ENCODE measurements around the gene LSM12. TPM values are rescaled to one million over a fixed set of nuclear protein-coding genes. Genes with fewer than 3 reads are reported as not detected.

Gene LSM12
- total and polyA plus RNA-seq, 9 donors: 14.4 to 32.6 (median 27.9) TPM

DNA sequence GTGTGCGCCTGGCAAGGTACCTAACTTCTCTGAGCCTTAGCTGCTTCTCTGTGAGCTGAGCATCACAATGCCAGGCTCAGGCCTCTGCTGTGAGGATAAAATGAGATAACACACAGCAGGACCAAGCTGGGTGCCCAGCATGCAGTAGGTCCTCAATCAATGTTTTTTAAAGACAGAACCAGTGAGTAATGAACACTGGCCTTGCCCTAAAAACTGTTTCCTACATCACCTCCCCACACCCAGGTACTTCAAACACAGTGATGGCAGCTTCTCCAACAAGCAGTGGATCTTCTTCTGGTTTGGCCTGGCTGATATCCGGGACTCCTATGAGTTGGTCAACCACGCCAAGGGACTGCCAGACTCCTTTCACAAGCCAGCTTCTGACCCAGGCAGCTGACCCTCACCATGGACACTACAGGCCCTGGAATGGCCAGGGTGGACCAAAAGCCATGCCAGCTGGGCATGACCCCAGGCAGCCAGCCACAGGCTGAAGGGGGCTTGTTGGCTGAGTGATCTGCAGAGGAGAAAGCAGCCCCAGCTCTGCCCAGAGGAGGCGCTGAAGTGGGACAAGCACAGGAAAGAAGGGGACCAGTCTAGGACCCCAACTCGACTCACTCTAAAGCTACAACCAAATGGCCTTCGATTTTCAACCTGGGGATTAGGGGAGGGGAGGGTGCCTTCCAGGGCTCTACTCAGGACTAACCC, 58.1 kb downstream of the LSM12 start:
- no peak for DNase-seq
- 100% methylated on average over 2 of the region's 6 CpGs for WGBS (ENCODE audit: insufficient coverage)
- Histone ChIP-seq H3K36me3 (ENCODE audit: control insufficient read depth, insufficient read depth, low read length) (peaks cover 31% of the 10 kb centered on the region), H3K9me3 (replicated peaks; ENCODE audit: control insufficient read depth, low read depth, low read length) (no peaks in the 10 kb centered on the region), H3K4me3 (ENCODE audit: low read length) (no peak overlapping the region), H3K27ac (ENCODE audit: low read length) (no peak overlapping the region), H3K27me3 (ENCODE audit: control insufficient read depth, insufficient read depth, low read length) (peaks cover 52% of the 10 kb centered on the region), H3K4me1 (ENCODE audit: control insufficient read depth, insufficient read depth, low read length) (peaks cover 39% of the 10 kb centered on the region)

DNA sequence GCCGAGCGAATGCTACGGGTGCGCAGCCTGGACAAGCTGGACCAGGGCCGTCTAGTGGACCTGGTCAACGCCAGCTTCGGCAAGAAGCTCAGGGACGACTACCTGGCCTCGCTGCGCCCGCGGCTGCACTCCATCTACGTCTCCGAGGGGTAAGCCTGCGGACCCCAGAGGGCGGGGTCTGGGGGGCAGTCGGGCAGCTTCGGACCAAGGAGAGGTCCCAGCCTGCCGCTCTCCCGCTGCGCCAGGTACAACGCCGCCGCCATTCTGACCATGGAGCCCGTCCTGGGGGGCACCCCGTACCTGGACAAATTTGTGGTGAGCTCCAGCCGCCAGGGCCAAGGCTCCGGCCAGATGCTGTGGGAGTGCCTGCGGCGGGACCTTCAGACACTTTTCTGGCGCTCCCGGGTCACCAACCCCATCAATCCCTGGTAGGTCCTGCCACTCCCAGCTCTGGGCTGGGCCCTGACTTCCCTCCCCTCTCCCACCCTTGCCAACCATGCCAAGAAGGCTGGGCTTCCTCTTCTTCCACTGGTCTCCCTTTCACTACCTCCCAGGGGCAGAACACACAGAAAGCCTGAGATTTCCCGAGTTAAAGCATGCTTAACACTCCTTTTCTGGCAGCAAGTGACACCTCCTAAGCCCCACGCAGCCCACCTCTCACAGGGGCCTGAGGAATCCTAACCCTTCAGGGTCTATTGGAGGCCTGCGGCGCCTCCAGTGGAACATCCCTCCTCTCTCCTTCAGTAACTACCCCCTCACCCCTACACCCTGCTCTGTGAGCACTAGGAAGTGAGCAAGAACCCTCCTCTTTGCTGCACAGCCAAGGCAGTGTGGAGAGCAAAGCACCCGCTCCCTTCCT, 58.9 kb downstream of the LSM12 start:
- H3K36me3 ChIP-seq (ENCODE audit: control insufficient read depth, insufficient read depth, low read length): peaks cover 26% of the 10 kb centered on the region
- H3K9me3 ChIP-seq (replicated peaks; ENCODE audit: control insufficient read depth, low read depth, low read length): no peaks in the 10 kb centered on the region
- WGBS (ENCODE audit: insufficient coverage): under 1% methylated on average over 35 of the region's 37 CpGs
- peak overlapping the region; percentile 1 for H3K27ac ChIP-seq (ENCODE audit: low read length)
- peak; percentile 37 for DNase-seq
- peaks cover 59% of the 10 kb centered on the region for H3K27me3 ChIP-seq (ENCODE audit: control insufficient read depth, insufficient read depth, low read length)
- peaks cover 39% of the 10 kb centered on the region for H3K4me1 ChIP-seq (ENCODE audit: control insufficient read depth, insufficient read depth, low read length)
- H3K4me3 ChIP-seq (ENCODE audit: low read length): peak overlapping the region; percentile 70

DNA sequence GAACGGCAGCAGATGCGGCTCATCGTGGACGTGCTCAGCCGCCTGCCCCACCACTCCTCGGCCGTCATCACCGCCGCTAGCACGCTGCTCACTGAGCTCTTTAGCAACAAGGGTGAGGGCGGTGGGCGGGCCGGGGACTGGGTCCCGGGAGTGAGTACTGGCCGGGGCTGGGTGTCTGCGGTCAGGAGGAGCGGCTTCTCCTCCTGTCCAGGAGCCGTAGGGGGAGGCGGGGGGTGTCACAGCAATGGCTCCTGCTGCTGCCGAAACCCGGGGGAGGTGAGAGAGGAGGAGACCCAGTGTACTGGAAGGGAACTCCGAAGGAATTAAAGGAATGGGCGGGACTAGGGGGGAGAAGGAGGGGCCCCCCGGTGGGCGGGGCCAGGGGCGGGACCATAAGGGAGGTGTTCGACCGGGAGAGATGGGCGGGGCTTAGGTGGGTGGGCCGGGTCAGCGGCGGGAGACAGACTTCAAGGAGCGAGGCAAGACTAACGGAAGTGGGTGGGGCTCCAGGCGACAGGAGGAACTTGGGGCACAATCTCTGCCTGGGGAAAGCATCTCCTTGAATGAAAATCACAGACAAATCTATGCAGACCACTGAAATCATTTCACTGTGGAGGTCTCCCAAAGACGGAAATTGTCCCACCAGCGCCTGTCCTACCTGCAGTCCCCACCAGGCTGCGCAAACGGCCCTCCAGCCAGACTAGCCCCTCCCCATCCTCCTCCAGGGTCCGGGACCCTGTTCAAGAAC, 59.7 kb downstream of the LSM12 start:
- Histone ChIP-seq H3K9me3 (replicated peaks; ENCODE audit: control insufficient read depth, low read depth, low read length) (no peaks in the 10 kb centered on the region), H3K4me1 (ENCODE audit: control insufficient read depth, insufficient read depth, low read length) (peaks cover 39% of the 10 kb centered on the region), H3K4me3 (ENCODE audit: low read length) (peak overlapping the region; percentile 70), H3K27me3 (ENCODE audit: control insufficient read depth, insufficient read depth, low read length) (peaks cover 67% of the 10 kb centered on the region), H3K27ac (ENCODE audit: low read length) (peak overlapping the region; percentile 35), H3K36me3 (ENCODE audit: control insufficient read depth, insufficient read depth, low read length) (peaks cover 18% of the 10 kb centered on the region)
- peak; percentile 96 for DNase-seq
- 1% methylated on average over 31 of the region's 40 CpGs for WGBS (ENCODE audit: insufficient coverage)

DNA sequence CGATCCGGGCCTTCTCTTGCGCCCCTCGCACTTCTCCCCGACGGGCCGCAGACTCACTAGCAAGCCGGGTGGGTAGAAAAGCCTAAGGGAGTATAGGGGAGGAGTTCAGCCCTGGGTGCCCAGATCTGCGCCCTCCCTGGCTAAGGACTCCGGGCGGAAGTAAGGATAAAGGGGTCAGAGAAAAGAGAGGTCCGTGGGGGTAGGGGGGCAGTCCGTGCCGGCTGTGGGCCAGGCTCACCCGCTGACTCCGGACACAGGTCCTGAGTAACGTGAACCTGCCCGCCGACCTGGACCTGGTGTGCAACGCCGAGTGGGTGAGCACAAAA, 60.2 kb downstream of the LSM12 start:
- WGBS (ENCODE audit: insufficient coverage): under 1% methylated on average over 20 of the region's 21 CpGs
- peaks cover 39% of the 10 kb centered on the region for H3K4me1 ChIP-seq (ENCODE audit: control insufficient read depth, insufficient read depth, low read length)
- no peaks in the 10 kb centered on the region for H3K9me3 ChIP-seq (replicated peaks; ENCODE audit: control insufficient read depth, low read depth, low read length)
- DNase-seq: peak; percentile 25
- H3K27me3 ChIP-seq (ENCODE audit: control insufficient read depth, insufficient read depth, low read length): peaks cover 73% of the 10 kb centered on the region
- H3K36me3 ChIP-seq (ENCODE audit: control insufficient read depth, insufficient read depth, low read length): peaks cover 13% of the 10 kb centered on the region
- peak overlapping the region; percentile 70 for H3K4me3 ChIP-seq (ENCODE audit: low read length)
- H3K27ac ChIP-seq (ENCODE audit: low read length): no peak overlapping the region

DNA sequence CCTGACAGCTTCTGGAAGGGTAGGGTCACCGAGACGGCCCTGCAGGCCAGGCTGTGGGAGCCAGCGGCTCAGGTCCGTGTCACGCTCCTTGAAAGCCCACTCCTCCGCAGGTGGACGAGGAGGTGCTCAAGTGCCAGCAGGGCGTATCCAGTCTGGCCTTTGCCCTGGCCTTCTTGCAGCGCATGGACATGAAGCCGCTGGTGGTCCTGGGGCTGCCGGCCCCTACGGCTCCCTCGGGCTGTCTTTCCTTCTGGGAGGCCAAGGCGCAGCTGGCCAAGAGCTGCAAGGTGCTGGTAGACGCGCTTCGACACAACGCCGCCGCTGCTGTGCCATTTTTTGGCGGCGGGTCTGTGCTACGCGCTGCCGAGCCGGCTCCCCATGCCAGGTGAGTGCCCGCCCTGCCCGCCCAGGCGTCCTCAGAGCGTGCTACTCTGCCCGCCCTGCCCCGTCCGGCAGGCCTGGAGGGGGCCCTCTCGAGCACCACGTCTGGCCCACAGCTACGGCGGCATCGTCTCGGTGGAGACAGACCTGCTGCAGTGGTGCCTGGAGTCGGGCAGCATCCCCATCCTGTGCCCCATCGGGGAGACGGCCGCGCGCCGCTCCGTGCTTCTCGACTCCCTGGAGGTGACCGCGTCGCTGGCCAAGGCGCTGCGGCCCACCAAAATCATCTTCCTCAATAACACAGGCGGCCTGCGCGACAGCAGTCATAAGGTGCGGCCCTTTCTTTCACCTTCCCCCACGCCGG, 60.8 kb downstream of the LSM12 start:
- peaks cover 39% of the 10 kb centered on the region for H3K4me1 ChIP-seq (ENCODE audit: control insufficient read depth, insufficient read depth, low read length)
- H3K9me3 ChIP-seq (replicated peaks; ENCODE audit: control insufficient read depth, low read depth, low read length): no peaks in the 10 kb centered on the region
- peak overlapping the region; percentile 70 for H3K4me3 ChIP-seq (ENCODE audit: low read length)
- no peak overlapping the region for H3K27ac ChIP-seq (ENCODE audit: low read length)
- WGBS (ENCODE audit: insufficient coverage): 3% methylated on average over 43 of the region's 59 CpGs
- H3K36me3 ChIP-seq (ENCODE audit: control insufficient read depth, insufficient read depth, low read length): peaks cover 8% of the 10 kb centered on the region
- DNase-seq: no peak
- H3K27me3 ChIP-seq (ENCODE audit: control insufficient read depth, insufficient read depth, low read length): peaks cover 78% of the 10 kb centered on the region

DNA sequence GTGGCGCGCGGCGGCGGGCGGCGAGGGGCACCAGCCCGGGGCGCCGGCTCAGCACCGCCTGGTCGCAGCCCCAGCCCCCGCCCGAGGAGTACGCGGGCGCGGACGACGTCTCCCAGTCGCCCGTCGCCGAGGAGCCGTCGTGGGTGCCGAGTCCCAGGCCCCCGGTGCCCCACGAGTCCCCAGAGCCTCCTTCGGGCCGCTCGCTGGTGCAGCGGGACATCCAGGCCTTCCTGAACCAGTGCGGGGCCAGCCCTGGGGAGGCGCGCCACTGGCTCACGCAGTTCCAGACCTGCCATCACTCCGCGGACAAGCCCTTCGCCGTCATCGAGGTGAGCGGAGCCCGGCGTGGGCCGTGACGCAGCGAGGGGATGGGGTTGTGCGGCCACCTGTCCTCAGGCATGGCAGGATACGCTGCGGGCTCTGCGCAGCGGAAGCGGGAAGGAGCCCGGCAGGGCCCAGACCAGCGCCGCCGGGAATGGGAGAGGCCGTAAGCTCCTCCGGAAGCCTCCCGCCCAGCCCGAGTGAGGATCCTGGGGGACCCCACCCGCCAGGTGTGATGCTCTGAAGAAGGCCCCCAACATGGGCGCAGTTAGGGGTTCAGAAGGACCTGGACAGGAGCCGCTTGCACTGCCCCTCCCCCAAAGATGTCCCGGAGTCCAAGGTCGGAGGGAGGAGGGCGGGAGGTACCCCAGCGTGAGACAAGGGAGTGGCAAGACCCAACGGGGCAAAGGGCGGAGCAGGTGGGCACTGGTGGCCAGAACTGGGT, 61.5 kb downstream of the LSM12 start:
- WGBS (ENCODE audit: insufficient coverage): 2% methylated on average over 71 of the region's 71 CpGs
- Histone ChIP-seq H3K4me1 (ENCODE audit: control insufficient read depth, insufficient read depth, low read length) (peaks cover 39% of the 10 kb centered on the region), H3K36me3 (ENCODE audit: control insufficient read depth, insufficient read depth, low read length) (peaks cover 7% of the 10 kb centered on the region), H3K9me3 (replicated peaks; ENCODE audit: control insufficient read depth, low read depth, low read length) (no peaks in the 10 kb centered on the region), H3K27me3 (ENCODE audit: control insufficient read depth, insufficient read depth, low read length) (peaks cover 80% of the 10 kb centered on the region), H3K4me3 (ENCODE audit: low read length) (no peak overlapping the region), H3K27ac (ENCODE audit: low read length) (no peak overlapping the region)
- DNase-seq: no peak

DNA sequence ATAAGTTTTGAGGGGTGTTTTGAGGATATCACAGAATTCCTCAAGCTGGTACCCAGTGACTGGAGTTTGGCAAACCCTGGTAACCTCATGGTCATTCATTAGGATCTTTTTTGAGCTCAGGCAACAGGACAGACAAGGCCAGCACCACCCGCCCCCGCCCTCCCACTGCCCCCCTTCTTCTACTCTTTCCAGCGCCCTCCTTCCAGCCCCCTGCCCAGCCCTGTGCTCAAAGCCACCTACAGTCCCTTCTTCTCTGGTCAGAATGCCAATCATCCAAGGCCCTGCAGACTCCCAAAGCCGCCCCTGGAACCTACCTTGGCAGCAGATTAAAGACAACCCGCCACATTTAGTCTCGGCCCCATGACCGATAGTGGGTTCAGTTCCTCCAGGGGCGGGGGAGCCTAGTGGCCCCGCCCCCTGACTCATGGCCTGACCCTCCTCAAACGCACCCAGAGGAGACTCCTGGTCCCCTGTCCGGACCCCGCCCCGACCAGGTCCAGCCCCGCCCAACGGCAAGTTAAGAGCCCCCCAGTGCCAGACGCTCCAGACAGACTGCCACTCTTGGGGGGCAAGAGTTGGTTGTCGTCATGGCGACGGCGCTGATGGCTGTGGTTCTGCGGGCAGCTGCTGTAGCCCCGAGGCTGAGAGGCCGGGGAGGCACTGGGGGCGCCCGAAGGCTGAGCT, 62.3 kb downstream of the LSM12 start, which contains the start of gene NAGS:
TSS of gene NAGS (plus strand) at position 546 of the 684 bp plus-strand sequence. CDS start at position 588, 42 bp downstream.
- Histone ChIP-seq H3K27me3 (ENCODE audit: control insufficient read depth, insufficient read depth, low read length) (peaks cover 80% of the 10 kb centered on the region), H3K4me3 (ENCODE audit: low read length) (no peak within 1 kb of the TSS), H3K4me1 (ENCODE audit: control insufficient read depth, insufficient read depth, low read length) (peaks cover 39% of the 10 kb centered on the region), H3K9me3 (replicated peaks; ENCODE audit: control insufficient read depth, low read depth, low read length) (no peaks in the 10 kb centered on the region), H3K36me3 (ENCODE audit: control insufficient read depth, insufficient read depth, low read length) (peaks cover 2% of the 10 kb centered on the region), H3K27ac (ENCODE audit: low read length) (no peak within 1 kb of the TSS)
- WGBS (ENCODE audit: insufficient coverage): 4% methylated on average over 24 of the region's 25 CpGs
- DNase-seq: no peak

DNA sequence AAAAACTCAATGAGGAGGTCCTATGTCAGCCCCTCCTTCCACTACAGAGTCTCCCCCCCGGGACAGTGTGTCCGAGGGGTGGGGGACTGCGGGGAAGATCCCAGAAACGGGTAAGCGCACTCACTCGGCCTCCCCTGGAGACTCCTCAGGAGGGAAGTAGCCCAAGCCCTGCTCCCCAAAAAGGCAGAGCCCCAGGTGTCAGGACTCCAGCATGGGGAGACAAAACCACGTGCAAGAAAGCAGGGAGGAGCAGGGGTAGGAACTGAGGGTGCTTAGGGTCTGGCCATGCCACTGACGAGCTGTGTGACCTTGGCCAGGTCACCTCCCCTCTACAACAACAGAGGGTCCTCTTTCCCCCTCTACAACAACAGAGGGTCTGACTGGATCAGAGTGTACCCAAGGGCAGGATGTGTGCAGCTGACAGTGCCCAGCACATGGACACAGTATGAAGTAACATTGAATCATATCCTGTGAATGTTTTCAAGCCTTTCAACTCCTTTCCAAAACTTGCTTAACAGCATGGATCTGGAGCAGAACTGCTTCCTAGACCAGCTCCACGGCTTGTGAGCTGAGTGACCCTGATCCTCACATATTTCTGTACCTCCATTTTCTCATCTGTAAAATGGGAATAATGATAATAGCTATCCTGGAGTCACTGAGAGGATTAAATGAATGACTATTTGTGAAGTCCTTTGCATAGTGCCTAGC, 64.2 kb downstream of the LSM12 start:
- H3K27ac ChIP-seq (ENCODE audit: low read length): no peak overlapping the region
- H3K36me3 ChIP-seq (ENCODE audit: control insufficient read depth, insufficient read depth, low read length): no peaks in the 10 kb centered on the region
- peaks cover 69% of the 10 kb centered on the region for H3K27me3 ChIP-seq (ENCODE audit: control insufficient read depth, insufficient read depth, low read length)
- 55% methylated on average over 6 of the region's 9 CpGs for WGBS (ENCODE audit: insufficient coverage)
- H3K4me1 ChIP-seq (ENCODE audit: control insufficient read depth, insufficient read depth, low read length): peaks cover 28% of the 10 kb centered on the region
- H3K4me3 ChIP-seq (ENCODE audit: low read length): no peak overlapping the region
- no peak for DNase-seq
- no peaks in the 10 kb centered on the region for H3K9me3 ChIP-seq (replicated peaks; ENCODE audit: control insufficient read depth, low read depth, low read length)
